ENCODE data around the gene SESTD1. TPM values are rescaled to one million over a fixed set of nuclear protein-coding genes. Genes with fewer than 3 reads are reported as not detected.
A peak's percentile ranks its signal among the peaks of the same experiment; 100 is the strongest.

Gene SESTD1
- total RNA-seq, 3 donors from 2014 or later: 54.1 to 137 (median 54.9) TPM

- no peak overlapping the region for H3K27ac ChIP-seq
- intact Hi-C loops (cut with DNase I; ENCODE audit: low total_unique reads): no loop called here
- H3K27me3 ChIP-seq: no peaks in the 10 kb centered on the region
- no peak for TF ChIP-seq CTCF (IDR thresholded peaks at IDR 0.05)
- no peak for TF ChIP-seq POLR2A (IDR thresholded peaks at IDR 0.05)
- TF ChIP-seq POLR2AphosphoS5 (IDR thresholded peaks at IDR 0.05): no peak
- H3K36me3 ChIP-seq: no peaks in the 10 kb centered on the region
- H3K4me3 ChIP-seq: no peak overlapping the region
- H3K4me1 ChIP-seq: no peaks in the 10 kb centered on the region
- no peaks in the 10 kb centered on the region for H3K9me3 ChIP-seq
- DNase-seq (ENCODE audit: low spot score in 2 of 2): no peak
Observed at GRCh38 chr2:179243046-179243445, 21.6 kb downstream of the SESTD1 start.

GRCh38 chr2:179240481-179241451, 23.9 kb downstream of the SESTD1 start:
- Histone ChIP-seq H3K9me3 (no peaks in the 10 kb centered on the region), H3K4me1 (no peaks in the 10 kb centered on the region), H3K4me3 (no peak overlapping the region), H3K36me3 (no peaks in the 10 kb centered on the region), H3K27me3 (no peaks in the 10 kb centered on the region), H3K27ac (peak overlapping the region in 1 of 2 donors; percentile 52)
- no peak for DNase-seq (ENCODE audit: low spot score in 2 of 2)
- intact Hi-C loops (cut with DNase I; ENCODE audit: low total_unique reads): no loop called here
- TF ChIP-seq CTCF (IDR thresholded peaks at IDR 0.05) (no peak), POLR2A (IDR thresholded peaks at IDR 0.05) (no peak), POLR2AphosphoS5 (IDR thresholded peaks at IDR 0.05) (no peak)

- no peaks in the 10 kb centered on the region for H3K9me3 ChIP-seq
- H3K36me3 ChIP-seq: no peaks in the 10 kb centered on the region
- H3K4me1 ChIP-seq: no peaks in the 10 kb centered on the region
- no peak for DNase-seq (ENCODE audit: low spot score in 2 of 2)
- H3K27me3 ChIP-seq: no peaks in the 10 kb centered on the region
- peak overlapping the region in 1 of 2 donors; percentile 52 for H3K27ac ChIP-seq
- no peak for TF ChIP-seq CTCF (IDR thresholded peaks at IDR 0.05)
- intact Hi-C loops (cut with DNase I; ENCODE audit: low total_unique reads): no loop called here
- H3K4me3 ChIP-seq: no peak overlapping the region
Observed at GRCh38 chr2:179239838-179240237, 24.8 kb downstream of the SESTD1 start.

GRCh38 chr2:179239195-179239594, 25.4 kb downstream of the SESTD1 start:
- Histone ChIP-seq H3K9me3 (no peaks in the 10 kb centered on the region), H3K27me3 (no peaks in the 10 kb centered on the region), H3K4me1 (no peaks in the 10 kb centered on the region), H3K27ac (no peak overlapping the region), H3K36me3 (no peaks in the 10 kb centered on the region), H3K4me3 (no peak overlapping the region)
- intact Hi-C loops (cut with DNase I; ENCODE audit: low total_unique reads): no loop called here
- DNase-seq (ENCODE audit: low spot score in 2 of 2): no peak
- TF ChIP-seq POLR2AphosphoS5 (IDR thresholded peaks at IDR 0.05) (no peak), POLR2A (IDR thresholded peaks at IDR 0.05) (no peak), CTCF (IDR thresholded peaks at IDR 0.05) (no peak)

GRCh38 chr2:179238027-179238426, 26.6 kb downstream of the SESTD1 start:
- TF ChIP-seq CTCF (IDR thresholded peaks at IDR 0.05) (no peak), POLR2A (IDR thresholded peaks at IDR 0.05) (no peak), POLR2AphosphoS5 (IDR thresholded peaks at IDR 0.05) (no peak)

More at GRCh38 chr2:179238027-179238426, 26.6 kb downstream of the SESTD1 start:
- no peaks in the 10 kb centered on the region for H3K4me1 ChIP-seq
- no peaks in the 10 kb centered on the region for H3K36me3 ChIP-seq
- H3K4me3 ChIP-seq: no peak overlapping the region
- H3K27ac ChIP-seq: peak overlapping the region in 1 of 2 donors; percentile 33
- DNase-seq (ENCODE audit: low spot score in 2 of 2): no peak
- H3K9me3 ChIP-seq: no peaks in the 10 kb centered on the region
- intact Hi-C loops (cut with DNase I; ENCODE audit: low total_unique reads): no loop called here
- H3K27me3 ChIP-seq: no peaks in the 10 kb centered on the region
